Hepatocyte (in vitro differentiated cells): ENCODE results near the gene TXNDC11. TPM values are rescaled to one million over a fixed set of nuclear protein-coding genes. Genes with fewer than 3 reads are reported as not detected.
"Not testable (repeated sequence)": the region's sequence is repeated elsewhere in the genome, so short reads cannot be mapped to it uniquely, and the experiment has no call there.

Source experiments
- DNase-seq: peaks from one replicate; pipeline ENCODE4 v3.0.0-alpha.2; 2016; ENCODE audit warnings: low spot score
- H2AFZ ChIP-seq: fragments of 200-600 bp; sonication (generic); 2 replicates; pipeline ENCODE4 v1.6.0; 2016; ENCODE audit warnings: antibody characterized with exemption, mild to moderate bottlenecking
- H3K27ac ChIP-seq: fragments of 200-600 bp; sonication (generic); 2 replicates; pipeline ENCODE4 v1.5.1; 2016; ENCODE audit warnings: mild to moderate bottlenecking
- H3K27me3 ChIP-seq: fragments of 200-600 bp; sonication (generic); 2 replicates; pipeline ENCODE4 v1.6.1; 2016
- H3K36me3 ChIP-seq: fragments of 200-600 bp; sonication (generic); replicated peaks from 2 replicates; pipeline ENCODE4 v1.5.1; 2016; ENCODE audit warnings: low read depth; ENCODE audit not compliant: insufficient read depth
- H3K4me1 ChIP-seq: fragments of 200-600 bp; sonication (generic); 2 replicates; pipeline ENCODE4 v1.5.1; 2016; ENCODE audit warnings: mild to moderate bottlenecking, moderate library complexity; ENCODE audit not compliant: insufficient read depth
- H3K4me2 ChIP-seq: fragments of 200-600 bp; sonication (generic); 2 replicates; pipeline ENCODE4 v1.6.0; 2016
- H3K4me3 ChIP-seq: fragments of 200-600 bp; sonication (generic); 2 replicates; pipeline ENCODE4 v1.5.1; 2016; ENCODE audit warnings: mild to moderate bottlenecking
- H3K79me2 ChIP-seq: fragments of 200-600 bp; sonication (generic); 2 replicates; pipeline ENCODE4 v1.6.0; 2017; ENCODE audit warnings: mild to moderate bottlenecking
- H3K9me2 ChIP-seq: fragments of 200-600 bp; sonication (generic); replicated peaks from 2 replicates; pipeline ENCODE4 v1.6.0; 2017; ENCODE audit warnings: mild to moderate bottlenecking; ENCODE audit not compliant: insufficient read depth
- H3K9me3 ChIP-seq: fragments of 200-600 bp; sonication (generic); 2 replicates; pipeline ENCODE4 v1.5.1; 2016; ENCODE audit warnings: low read depth, mild to moderate bottlenecking
- H4K20me1 ChIP-seq: fragments of 200-600 bp; sonication (generic); 2 replicates; pipeline ENCODE4 v1.6.0; 2016; ENCODE audit warnings: mild to moderate bottlenecking; ENCODE audit not compliant: insufficient read depth, poor library complexity, severe bottlenecking
- CTCF ChIP-seq: fragments of 200-600 bp; sonication (generic); IDR thresholded peaks from 2 replicates; pipeline ENCODE4 v1.5.1; 2016; ENCODE audit warnings: antibody characterized with exemption, mild to moderate bottlenecking; ENCODE audit not compliant: poor library complexity
- EZH2 ChIP-seq: fragments of 200-600 bp; sonication (generic); IDR thresholded peaks from 2 replicates; pipeline ENCODE4 v1.6.1; 2016; ENCODE audit warnings: antibody characterized with exemption, mild to moderate bottlenecking, borderline replicate concordance
- EZH2phosphoT487 ChIP-seq: fragments of 200-600 bp; sonication (generic); IDR thresholded peaks from one replicate; pipeline ENCODE4 v1.6.1; 2018; ENCODE audit warnings: antibody characterized with exemption, mild to moderate bottlenecking, low read depth, moderate library complexity; ENCODE audit not compliant: unreplicated experiment, severe bottlenecking
- WGBS: methylation state at CpG from one replicate; pipeline ENCODE4 v1.1.6; 2016; ENCODE audit warnings: low lambda C conversion rate; ENCODE audit errors: missing lambda C conversion rate; 5-methylcytosine and 5-hydroxymethylcytosine counted together
- polyA plus RNA-seq: library from polyadenylated mRNA; unstranded; fragments of >200 nt; fragmentation: Nextera tagmentation; extraction: Ambion mirVana; gene quantifications from 2 replicates; pipeline ENCODE4 v1.2.1, GENCODE V29; 2016
- total RNA-seq: library from RNA; depleted of rRNA; stranded (reverse); fragments of >200 nt; gene quantifications from 2 replicates; pipeline ENCODE4 v1.2.3, GENCODE V29; 2014

The TXNDC11 gene
- total RNA-seq (48.7 and 59.4 TPM in 2 replicates), polyA plus RNA-seq (58.5 and 59.4 TPM in 2 replicates)

- Histone ChIP-seq H4K20me1 (peaks cover 37% of the 10 kb centered on the region), H3K27ac (peak within 1 kb of the TSS; percentile 94), H3K27me3 (no peaks in the 10 kb centered on the region), H3K4me2 (peak within 1 kb of the TSS; percentile 92), H2AFZ (peak within 1 kb of the TSS; percentile 33), H3K79me2 (peaks cover 45% of the 10 kb centered on the region), H3K9me2 (no peaks in the 10 kb centered on the region), H3K9me3 (no peaks in the 10 kb centered on the region), H3K36me3 (no peaks in the 10 kb centered on the region), H3K4me1 (peaks cover 31% of the 10 kb centered on the region), H3K4me3 (peak within 1 kb of the TSS; percentile 92)
- under 1% methylated on average over 38 of the region's 96 CpGs for WGBS
- DNase-seq: peak; percentile 100
- TF ChIP-seq CTCF: no peak
- TF ChIP-seq EZH2phosphoT487: no peak
Observed at GRCh38 chr16:11742536-11743307, at the start of gene TXNDC11. Gene TXNDC11 (minus strand): TSS chr16:11742857. CDS start chr16:11742730, 127 bp downstream.

GRCh38 chr16:11791144-11791828, 48.6 kb upstream of the TXNDC11 start:
- no peak for TF ChIP-seq CTCF
- no peak for TF ChIP-seq EZH2phosphoT487
- no peak for TF ChIP-seq EZH2
- H3K27ac ChIP-seq: peak overlapping the region; percentile 98
- peaks cover 54% of the 10 kb centered on the region for H3K4me1 ChIP-seq

GRCh38 chr16:11788914-11789313, 46.3 kb upstream of the TXNDC11 start:
- DNase-seq: no peak
- Histone ChIP-seq H3K9me3 (no peaks in the 10 kb centered on the region), H2AFZ (no peak overlapping the region), H3K4me1 (peaks cover 40% of the 10 kb centered on the region), H3K4me3 (no peak overlapping the region), H3K9me2 (no peaks in the 10 kb centered on the region), H3K36me3 (no peaks in the 10 kb centered on the region), H3K27ac (no peak overlapping the region), H3K27me3 (no peaks in the 10 kb centered on the region), H3K4me2 (no peak overlapping the region), H3K79me2 (peaks cover 98% of the 10 kb centered on the region), H4K20me1 (peaks cover 62% of the 10 kb centered on the region)
- TF ChIP-seq CTCF (no peak), EZH2phosphoT487 (no peak), EZH2 (no peak)
- WGBS: 97% methylated on average over 3 of the region's 3 CpGs

More at GRCh38 chr16:11791144-11791828, 48.6 kb upstream of the TXNDC11 start:
- Histone ChIP-seq H3K79me2 (peaks cover 100% of the 10 kb centered on the region), H3K36me3 (no peaks in the 10 kb centered on the region), H3K27me3 (no peaks in the 10 kb centered on the region), H2AFZ (no peak overlapping the region), H4K20me1 (peaks cover 70% of the 10 kb centered on the region), H3K9me2 (no peaks in the 10 kb centered on the region), H3K4me2 (peak overlapping the region; percentile 86), H3K4me3 (no peak overlapping the region), H3K9me3 (no peaks in the 10 kb centered on the region)
- 92% methylated on average over 8 of the region's 8 CpGs for WGBS
- no peak for DNase-seq

GRCh38 chr16:11784980-11785599, 42.4 kb upstream of the TXNDC11 start:
- 96% methylated on average over 13 of the region's 13 CpGs for WGBS
- H3K27me3 ChIP-seq, H3K9me2 ChIP-seq, H3K36me3 ChIP-seq, H3K4me2 ChIP-seq, H2AFZ ChIP-seq, H3K4me3 ChIP-seq, DNase-seq, H3K9me3 ChIP-seq: not testable (repeated sequence)
- peaks cover 96% of the 10 kb centered on the region for H3K79me2 ChIP-seq
- H3K4me1 ChIP-seq: peaks cover 19% of the 10 kb centered on the region
- H4K20me1 ChIP-seq: peaks cover 34% of the 10 kb centered on the region
- peak overlapping the region; percentile 57 for H3K27ac ChIP-seq

- not testable (repeated sequence) for H2AFZ ChIP-seq, H3K9me3 ChIP-seq, DNase-seq, H3K27ac ChIP-seq, H3K9me2 ChIP-seq, H3K4me3 ChIP-seq, H3K36me3 ChIP-seq, H3K27me3 ChIP-seq, H3K4me2 ChIP-seq
- H3K4me1 ChIP-seq: peaks cover 19% of the 10 kb centered on the region
- peaks cover 96% of the 10 kb centered on the region for H3K79me2 ChIP-seq
- H4K20me1 ChIP-seq: peaks cover 27% of the 10 kb centered on the region
- 99% methylated on average over 6 of the region's 6 CpGs for WGBS
Observed at GRCh38 chr16:11784381-11784780, 41.7 kb upstream of the TXNDC11 start.
